Left ventricle myocardium inferior (tissue), 1 donor: Measurements from ENCODE around the gene WDR46. TPM values are rescaled to one million over a fixed set of nuclear protein-coding genes. Genes with fewer than 3 reads are reported as not detected.
A peak's percentile ranks its signal among the peaks of the same experiment; 100 is the strongest.
"Not testable (repeated sequence)": the region's sequence is repeated elsewhere in the genome, so short reads cannot be mapped to it uniquely, and the experiment has no call there.

Experiments used
- DNase-seq: peaks from one replicate; pipeline ENCODE4 v3.0.0-alpha.2; 2020
- H3K27ac ChIP-seq: fragments of 200-600 bp; replicated peaks from 2 replicates; pipeline ENCODE4 v1.8.0; 2021
- H3K27me3 ChIP-seq: fragments of 200-600 bp; 2 replicates; pipeline ENCODE4 v1.8.0; 2021; ENCODE audit warnings: low read depth
- H3K36me3 ChIP-seq: fragments of 200-600 bp; 2 replicates; pipeline ENCODE4 v1.8.0; 2021
- H3K4me1 ChIP-seq: fragments of 200-600 bp; 2 replicates; pipeline ENCODE4 v1.8.0; 2021
- H3K4me3 ChIP-seq: fragments of 200-600 bp; 2 replicates; pipeline ENCODE4 v1.8.0; 2021; ENCODE audit warnings: mild to moderate bottlenecking, moderate library complexity
- H3K9me3 ChIP-seq: fragments of 200-600 bp; replicated peaks from 2 replicates; pipeline ENCODE4 v1.8.0; 2021
- intact Hi-C: fragments of 100-400 bp; cut with micrococcal nuclease; formaldehyde crosslinking; loops from one replicate; pipeline ENCODE4 v1.11.0; 2022
- total RNA-seq: library from RNA; stranded (reverse); fragmentation: NEBNext Ultra II Directional; extraction: Animal tissue kit (Norgen Biotek cat#: 25700); gene quantifications from one replicate; pipeline ENCODE4 v1.2.1, GENCODE V29; 2021
- TF ChIP-seq, protein P1 (sequence below): fragments of 200-600 bp; IDR thresholded peaks from 2 replicates; pipeline ENCODE4 v1.8.0; 2021; ENCODE audit warnings: antibody characterized with exemption, mild to moderate bottlenecking, borderline replicate concordance
- donor health status: DM: no; HTN: yes; CAD: no; lungs with severe emphysema.

Gene WDR46
- total RNA-seq, 1 donor from 2014 or later = 13.3 TPM

DNA sequence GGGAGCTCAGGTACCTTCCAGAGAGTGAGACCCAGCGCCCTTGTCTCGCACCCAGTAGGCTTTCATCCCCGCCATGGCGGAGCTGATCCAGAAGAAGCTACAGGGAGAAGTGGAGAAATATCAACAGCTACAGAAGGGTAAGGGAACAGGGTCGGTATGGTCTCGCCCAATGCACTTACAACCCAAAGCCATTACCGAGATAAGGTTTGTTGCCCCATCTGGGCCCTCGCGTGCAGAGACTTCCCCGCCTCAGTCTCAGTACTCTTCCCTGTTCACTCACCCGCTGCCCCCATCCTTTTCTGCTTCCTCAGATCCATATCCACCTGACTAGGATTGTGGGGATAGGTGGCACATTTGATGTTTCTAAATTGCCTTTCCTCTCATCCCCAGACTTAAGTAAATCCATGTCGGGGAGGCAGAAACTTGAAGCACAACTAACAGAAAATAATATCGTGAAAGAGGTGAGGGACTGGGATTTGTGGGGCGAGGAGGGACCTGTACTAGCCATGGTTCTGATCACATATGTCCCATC, 811 bp upstream of the WDR46 start:
- no peak for DNase-seq
- TF ChIP-seq, protein P1, sequence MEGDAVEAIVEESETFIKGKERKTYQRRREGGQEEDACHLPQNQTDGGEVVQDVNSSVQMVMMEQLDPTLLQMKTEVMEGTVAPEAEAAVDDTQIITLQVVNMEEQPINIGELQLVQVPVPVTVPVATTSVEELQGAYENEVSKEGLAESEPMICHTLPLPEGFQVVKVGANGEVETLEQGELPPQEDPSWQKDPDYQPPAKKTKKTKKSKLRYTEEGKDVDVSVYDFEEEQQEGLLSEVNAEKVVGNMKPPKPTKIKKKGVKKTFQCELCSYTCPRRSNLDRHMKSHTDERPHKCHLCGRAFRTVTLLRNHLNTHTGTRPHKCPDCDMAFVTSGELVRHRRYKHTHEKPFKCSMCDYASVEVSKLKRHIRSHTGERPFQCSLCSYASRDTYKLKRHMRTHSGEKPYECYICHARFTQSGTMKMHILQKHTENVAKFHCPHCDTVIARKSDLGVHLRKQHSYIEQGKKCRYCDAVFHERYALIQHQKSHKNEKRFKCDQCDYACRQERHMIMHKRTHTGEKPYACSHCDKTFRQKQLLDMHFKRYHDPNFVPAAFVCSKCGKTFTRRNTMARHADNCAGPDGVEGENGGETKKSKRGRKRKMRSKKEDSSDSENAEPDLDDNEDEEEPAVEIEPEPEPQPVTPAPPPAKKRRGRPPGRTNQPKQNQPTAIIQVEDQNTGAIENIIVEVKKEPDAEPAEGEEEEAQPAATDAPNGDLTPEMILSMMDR = no peak
- peaks cover 34% of the 10 kb centered on the region for H3K4me1 ChIP-seq
- H3K36me3 ChIP-seq = peaks cover 65% of the 10 kb centered on the region
- H3K9me3 ChIP-seq = no peaks in the 10 kb centered on the region
- peak overlapping the region; percentile 93 for H3K27ac ChIP-seq
- intact Hi-C loops = no loop called here
- no peaks in the 10 kb centered on the region for H3K27me3 ChIP-seq
- H3K4me3 ChIP-seq = peak overlapping the region; percentile 83

DNA sequence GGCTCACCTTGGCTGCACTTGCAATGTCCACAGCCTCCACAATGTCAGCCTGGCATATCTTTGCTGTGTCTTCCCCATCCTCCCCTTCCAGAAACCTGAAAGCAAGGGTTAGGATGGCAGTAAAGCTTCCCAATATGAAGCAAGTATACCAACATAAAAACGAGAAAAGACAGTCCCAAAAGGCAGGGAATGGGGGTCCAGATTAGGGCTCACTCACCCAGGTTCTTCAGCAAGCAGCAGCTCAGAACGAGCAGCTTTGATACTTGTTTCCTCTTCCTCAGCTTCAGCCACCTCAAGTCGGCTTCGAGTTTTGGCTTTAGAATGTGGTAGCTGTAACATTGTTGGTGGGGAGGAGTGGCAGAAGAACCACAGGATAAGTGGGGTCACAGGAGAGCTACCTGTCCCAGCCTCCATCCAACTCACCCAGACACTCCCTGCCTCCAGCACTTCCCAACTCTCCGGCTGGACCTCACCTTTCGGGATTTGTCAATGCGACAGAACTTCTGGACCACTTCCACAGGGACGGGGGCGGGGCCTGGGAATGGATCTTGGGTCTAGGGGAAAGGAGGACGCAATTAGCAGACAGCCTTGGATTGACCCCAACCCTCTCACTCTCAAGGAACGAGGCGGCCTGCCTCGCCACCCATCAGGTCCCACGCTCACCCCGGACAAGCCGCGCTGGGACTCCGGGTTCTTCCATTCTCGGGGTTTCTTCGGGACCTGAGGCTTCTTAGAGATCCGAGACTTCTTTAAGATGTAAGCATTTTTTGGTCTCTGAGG, 708 bp downstream of the WDR46 start:
- peaks cover 65% of the 10 kb centered on the region for H3K36me3 ChIP-seq
- intact Hi-C loops = no loop called here
- H3K27ac ChIP-seq = peak overlapping the region; percentile 93
- no peaks in the 10 kb centered on the region for H3K9me3 ChIP-seq
- H3K4me1 ChIP-seq = peaks cover 34% of the 10 kb centered on the region
- TF ChIP-seq, protein P1 = no peak
- H3K27me3 ChIP-seq = no peaks in the 10 kb centered on the region
- DNase-seq = no peak
- peak overlapping the region; percentile 83 for H3K4me3 ChIP-seq

- intact Hi-C loops = no loop called here
- DNase-seq = no peak
- Histone ChIP-seq H3K36me3 (peaks cover 64% of the 10 kb centered on the region), H3K27me3 (no peaks in the 10 kb centered on the region), H3K4me1 (peaks cover 34% of the 10 kb centered on the region), H3K9me3 (no peaks in the 10 kb centered on the region), H3K27ac (no peak overlapping the region), H3K4me3 (no peak overlapping the region)
- TF ChIP-seq, protein P1 = no peak
Measured at GRCh38 chr6:33286946-33287914, 1.8 kb downstream of the WDR46 start.

DNA sequence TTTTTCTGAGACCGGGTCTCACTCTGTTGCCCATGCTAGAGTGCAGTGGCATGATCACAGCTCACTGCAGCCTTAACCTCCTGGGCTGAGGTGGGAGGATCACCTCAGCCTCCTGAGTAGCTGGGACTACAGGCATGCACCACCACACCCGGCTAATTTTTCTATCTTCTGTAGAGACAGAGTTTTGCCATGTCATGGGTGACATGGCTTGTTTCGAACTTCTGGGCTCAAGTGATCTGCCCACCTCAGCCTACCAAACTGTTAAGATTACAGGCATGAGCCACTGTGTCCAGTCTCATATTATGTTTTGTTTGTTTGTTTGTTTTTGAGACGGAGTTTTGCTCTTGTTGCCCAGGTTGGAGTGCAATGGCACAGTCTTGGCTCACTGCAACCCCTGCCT, 3.8 kb downstream of the WDR46 start:
- intact Hi-C loops = not testable (repeated sequence)
- H3K36me3 ChIP-seq = peaks cover 71% of the 10 kb centered on the region

GRCh38 chr6:33280539-33280938, 8.5 kb downstream of the WDR46 start:
- H3K4me1 ChIP-seq = peaks cover 40% of the 10 kb centered on the region
- H3K27ac ChIP-seq = no peak overlapping the region
- intact Hi-C loops = no loop called here
- H3K9me3 ChIP-seq = no peaks in the 10 kb centered on the region
- no peaks in the 10 kb centered on the region for H3K27me3 ChIP-seq
- H3K36me3 ChIP-seq = peaks cover 71% of the 10 kb centered on the region
- TF ChIP-seq, protein P1 = no peak
- no peak overlapping the region for H3K4me3 ChIP-seq
- DNase-seq = no peak

More for the DNA sequence above, 3.8 kb downstream of the WDR46 start:
- not testable (repeated sequence) for DNase-seq, H3K27me3 ChIP-seq, H3K27ac ChIP-seq, H3K4me3 ChIP-seq, H3K9me3 ChIP-seq
- H3K4me1 ChIP-seq = peaks cover 26% of the 10 kb centered on the region
